ENCODE measurements around the gene MRPL53.
A peak's percentile ranks its signal among the peaks of the same experiment; 100 is the strongest.

- TF ChIP-seq REST (IDR thresholded peaks at IDR 0.05; ENCODE audit: insufficient read depth in 1 of 2, low read depth in 2 of 2, low read length in 2 of 2): no peak
- peak; percentile 63; the same call in 1 of the 2 replicates for TF ChIP-seq TAF1 (IDR thresholded peaks at IDR 0.05; ENCODE audit: borderline replicate concordance, insufficient read depth, low read length)
- TF ChIP-seq POLR2AphosphoS5 (IDR thresholded peaks at IDR 0.05; ENCODE audit: low read depth, low read length): peak; percentile 36; the same call in 1 of the 2 replicates
Measured at GRCh38 chr2:74458132-74458937, 14.1 kb downstream of the MRPL53 start, which contains the start of gene WBP1.
